HG03060 (cell line): ENCODE data around the gene ABI2.
"Not testable (repeated sequence)": the region's sequence is repeated elsewhere in the genome, so short reads cannot be mapped to it uniquely, and the experiment has no call there.

Experiments used
- ATAC-seq: cut with Tn5 transposase; IDR thresholded peaks from one replicate; pipeline ENCODE4 v1.9.1; 2021; ENCODE audit warnings: low read depth, moderate number of reproducible peaks; ENCODE audit not compliant: unreplicated experiment

ABI2 gene

GRCh38 chr2:203412546-203413331 lies 84.5 kb downstream of the ABI2 start:
- no peak for ATAC-seq

- no peak for ATAC-seq
Observed at GRCh38 chr2:203413796-203414195, 85.6 kb downstream of the ABI2 start.

- no peak for ATAC-seq
Observed at GRCh38 chr2:203418271-203418670, 90.1 kb downstream of the ABI2 start.

GRCh38 chr2:203427061-203427460 lies 98.9 kb downstream of the ABI2 start:
- ATAC-seq, result no peak

GRCh38 chr2:203429643-203430042 lies 101.4 kb downstream of the ABI2 start:
- ATAC-seq, result not testable (repeated sequence)

GRCh38 chr2:203431391-203432185 lies 103.4 kb downstream of the ABI2 start:
- ATAC-seq, result no peak

- no peak for ATAC-seq
Observed at GRCh38 chr2:203432811-203433210, 104.6 kb downstream of the ABI2 start.

GRCh38 chr2:203436496-203436895 lies 108.3 kb downstream of the ABI2 start:
- no peak for ATAC-seq

GRCh38 chr2:203437511-203437910 lies 109.3 kb downstream of the ABI2 start:
- no peak for ATAC-seq

- ATAC-seq, result no peak
Observed at GRCh38 chr2:203438528-203438927, 110.3 kb downstream of the ABI2 start.

- ATAC-seq, result no peak
Observed at GRCh38 chr2:203440671-203441070, 112.5 kb downstream of the ABI2 start.

GRCh38 chr2:203441463-203441862 lies 113.3 kb downstream of the ABI2 start:
- ATAC-seq, result no peak

GRCh38 chr2:203442463-203442862 lies 114.3 kb downstream of the ABI2 start:
- no peak for ATAC-seq

- no peak for ATAC-seq
Observed at GRCh38 chr2:203444738-203445137, 116.5 kb downstream of the ABI2 start.

- no peak for ATAC-seq
Observed at GRCh38 chr2:203446071-203446481, 117.9 kb downstream of the ABI2 start.

- ATAC-seq, result no peak
Observed at GRCh38 chr2:203446780-203447179, 118.6 kb downstream of the ABI2 start.

- ATAC-seq, result no peak
Observed at GRCh38 chr2:203450561-203450960, 122.4 kb downstream of the ABI2 start.

- ATAC-seq, result no peak
Observed at GRCh38 chr2:203451011-203451410, 122.8 kb downstream of the ABI2 start.

- no peak for ATAC-seq
Observed at GRCh38 chr2:203451689-203452088, 123.5 kb downstream of the ABI2 start.

GRCh38 chr2:203453858-203454451 lies 125.8 kb downstream of the ABI2 start:
- no peak for ATAC-seq

GRCh38 chr2:203455209-203455608 lies 127.0 kb downstream of the ABI2 start:
- ATAC-seq, result no peak
